CD4-positive, alpha-beta T cell treated with Interleukin-10 for 1 hour (primary cell): Measurements from ENCODE around the gene ACYP2.
"Not testable (repeated sequence)": the region's sequence is repeated elsewhere in the genome, so short reads cannot be mapped to it uniquely, and the experiment has no call there.

Experiments used
- DNase-seq: peaks from one replicate; pipeline ENCODE4 v3.0.0-alpha.2; 2020

ACYP2 gene

DNA sequence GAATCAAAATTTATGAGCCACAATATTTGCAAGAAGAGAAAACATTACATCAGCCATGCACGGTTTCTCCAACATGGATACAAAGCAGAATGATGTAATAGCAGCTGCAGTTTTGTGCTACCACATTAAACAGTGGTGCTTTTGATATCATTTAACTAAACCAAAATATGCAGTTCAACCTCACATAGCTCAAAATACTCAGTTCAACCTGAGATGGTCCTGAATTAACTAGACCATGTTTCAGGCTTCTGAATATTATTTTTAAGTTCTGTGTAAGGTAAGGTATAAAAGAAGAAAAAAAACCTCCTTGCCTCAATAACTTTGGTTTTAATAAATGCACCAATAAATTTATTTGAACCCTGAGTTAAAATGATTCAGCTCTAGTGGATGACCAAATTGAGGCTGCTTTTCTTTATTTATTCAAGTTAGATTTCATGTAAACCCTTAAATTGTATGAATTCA lies 159.4 kb downstream of the ACYP2 start:
- no peak for DNase-seq

DNA sequence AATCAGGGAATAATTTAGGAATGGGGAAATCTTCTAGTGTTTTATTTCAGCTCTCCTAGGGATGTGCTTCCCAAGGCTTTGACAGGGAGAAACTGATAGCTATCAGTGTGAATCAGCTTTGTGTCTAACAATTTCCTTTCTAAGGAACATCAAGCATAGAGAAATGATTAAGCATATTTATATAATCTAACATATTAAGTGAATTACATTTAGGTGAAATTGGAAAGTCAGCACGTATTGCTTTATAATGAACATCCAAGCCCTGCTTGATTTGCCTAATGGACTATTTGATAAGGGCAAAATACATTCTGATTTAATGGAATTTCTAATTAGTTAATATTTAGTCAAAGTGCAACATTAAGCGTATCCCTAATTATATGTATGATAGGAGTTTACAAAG lies 160.1 kb downstream of the ACYP2 start:
- DNase-seq: no peak

GRCh38 chr2:54279385-54279784 lies 164.0 kb downstream of the ACYP2 start:
- DNase-seq: no peak

DNA sequence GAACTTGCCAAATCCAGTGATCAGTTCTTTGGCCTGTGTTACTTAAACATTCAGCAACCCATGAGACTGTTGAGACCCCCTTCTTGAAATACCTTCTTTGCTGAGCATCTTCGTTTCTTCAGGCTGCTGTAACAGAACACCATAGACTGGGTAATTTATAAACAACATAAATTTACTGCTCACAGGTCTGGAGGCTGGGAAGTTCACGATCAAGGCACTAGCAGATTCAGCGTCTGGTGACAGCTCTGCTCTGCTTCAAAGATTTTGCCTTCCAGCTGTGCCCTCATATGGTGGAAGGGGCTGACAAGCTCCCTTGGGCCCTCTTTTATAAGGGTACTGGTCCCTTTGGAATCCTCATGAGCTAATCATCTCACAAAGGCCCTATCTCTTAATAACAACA lies 169.4 kb downstream of the ACYP2 start:
- no peak for DNase-seq

- no peak for DNase-seq
These were observed 170.0 kb downstream of the ACYP2 start for GRCh38 chr2:54285451-54285850.

GRCh38 chr2:54287532-54287931 lies 172.1 kb downstream of the ACYP2 start:
- DNase-seq: no peak

GRCh38 chr2:54289917-54290316 lies 174.5 kb downstream of the ACYP2 start:
- DNase-seq: no peak

DNA sequence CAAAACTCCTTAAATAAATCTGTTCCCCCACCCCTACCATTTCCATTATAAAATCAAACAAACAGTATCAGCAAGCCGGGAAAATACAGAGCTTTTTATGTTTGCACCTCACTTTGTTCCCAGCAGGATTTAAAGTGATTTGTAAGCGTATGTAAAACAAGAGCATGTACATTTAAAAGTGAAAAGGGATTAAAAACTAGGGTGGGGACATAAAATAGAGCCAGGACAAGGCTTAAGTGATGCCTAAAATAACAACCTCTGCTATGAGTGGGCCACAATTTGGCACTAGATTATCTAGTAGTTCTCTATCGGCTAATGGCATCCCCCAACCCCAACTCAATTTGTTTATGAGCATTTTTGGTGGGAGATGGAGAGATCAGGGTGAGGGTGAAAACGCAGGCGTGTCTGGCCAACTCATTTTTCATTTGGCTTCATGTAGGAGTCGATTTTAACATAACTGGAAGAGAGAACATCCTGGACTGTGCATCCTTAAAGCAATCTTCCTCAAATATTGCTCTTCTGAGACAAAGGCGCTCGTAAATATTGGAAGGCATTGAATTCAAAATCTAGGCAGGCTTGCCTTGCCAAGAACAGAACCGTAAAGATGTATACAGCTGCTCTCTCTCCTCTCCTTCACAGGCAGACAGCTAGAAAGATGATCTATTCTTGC lies 175.1 kb downstream of the ACYP2 start:
- DNase-seq: no peak

- not testable (repeated sequence) for DNase-seq
These were observed 179.2 kb downstream of the ACYP2 start for GRCh38 chr2:54294665-54295064.

GRCh38 chr2:54295911-54296310 lies 180.5 kb downstream of the ACYP2 start:
- DNase-seq: no peak

GRCh38 chr2:54298514-54298913 lies 183.1 kb downstream of the ACYP2 start:
- no peak for DNase-seq

- no peak for DNase-seq
These were observed 188.2 kb downstream of the ACYP2 start for GRCh38 chr2:54303631-54304030.

DNA sequence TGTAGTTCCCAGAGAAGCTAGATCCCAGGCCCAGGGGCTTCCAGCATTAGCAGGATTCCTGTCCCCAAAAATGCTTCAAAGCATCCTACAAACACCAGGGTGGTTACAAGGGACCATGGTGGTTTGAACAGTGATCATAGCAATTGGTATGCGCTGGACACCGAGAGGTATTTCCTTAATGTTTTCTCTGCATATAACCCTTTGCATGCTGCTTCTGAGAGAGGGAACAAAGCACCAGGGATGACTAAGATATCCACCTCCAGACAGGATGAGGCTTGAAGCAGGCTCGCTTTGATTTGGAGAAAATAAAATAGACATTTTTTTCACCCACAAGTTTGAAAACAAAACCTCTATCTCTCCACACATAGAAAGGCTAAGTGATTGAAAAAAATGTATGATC lies 191.1 kb downstream of the ACYP2 start:
- DNase-seq: no peak

- no peak for DNase-seq
These were observed 192.8 kb downstream of the ACYP2 start for GRCh38 chr2:54308186-54308585.

- DNase-seq: no peak
These were observed 193.4 kb downstream of the ACYP2 start for GRCh38 chr2:54308782-54309181.

- no peak for DNase-seq
These were observed 194.9 kb downstream of the ACYP2 start for GRCh38 chr2:54310311-54310710.

DNA sequence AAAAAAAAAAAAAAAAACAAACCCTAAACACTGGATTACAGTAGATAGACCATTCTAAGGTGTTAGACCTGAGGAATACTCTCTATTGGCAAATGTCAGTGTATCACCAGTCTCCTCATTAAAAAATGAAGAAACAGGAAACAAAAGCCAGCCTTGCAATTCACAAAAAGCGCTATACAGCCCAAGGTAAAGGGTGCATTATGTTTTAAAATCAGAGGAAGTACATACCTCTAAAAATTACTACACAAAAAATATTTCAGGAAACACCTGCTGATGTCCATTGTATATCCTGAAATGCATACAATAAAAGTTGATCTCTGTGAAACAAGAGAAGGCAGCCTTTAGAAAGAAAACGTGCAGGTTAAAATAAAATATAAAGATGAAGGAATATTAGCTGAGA lies 195.5 kb downstream of the ACYP2 start:
- DNase-seq: no peak

DNA sequence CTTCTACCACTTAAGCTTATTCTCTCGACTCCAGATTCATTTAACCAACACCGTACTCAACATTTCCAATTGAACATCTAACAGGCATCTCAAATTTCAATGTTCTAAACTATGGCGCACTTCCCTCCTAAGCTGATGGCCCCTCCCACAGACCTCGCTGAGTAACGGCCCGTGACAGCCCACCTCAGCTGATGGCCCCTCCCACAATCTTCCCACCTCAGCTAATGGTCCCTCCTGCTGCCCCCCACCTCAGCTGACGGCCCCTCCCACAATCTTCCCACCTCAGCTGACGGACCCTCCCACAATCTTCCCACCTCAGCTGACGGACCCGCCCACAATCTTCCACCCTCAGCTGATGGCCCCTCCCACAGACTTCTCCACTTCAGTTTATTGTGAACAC lies 197.7 kb downstream of the ACYP2 start:
- DNase-seq: no peak

DNA sequence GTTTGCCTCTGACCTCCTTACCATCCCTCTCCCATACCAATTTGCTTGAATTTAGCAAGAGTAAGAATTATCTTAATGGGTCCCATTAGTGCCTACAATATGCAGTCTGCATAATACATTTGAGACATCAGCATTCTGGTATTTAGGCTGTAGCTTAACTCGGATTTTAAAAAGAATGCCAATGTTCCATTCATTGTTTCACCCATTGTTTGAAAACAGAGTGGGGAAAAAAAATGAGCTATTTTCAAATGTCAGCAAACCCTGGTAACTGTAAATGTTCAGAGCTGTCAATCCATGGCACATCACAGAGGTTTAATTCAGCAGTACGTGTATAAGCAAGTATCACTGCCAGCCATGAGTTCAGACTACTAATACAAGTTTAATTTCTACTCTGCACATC lies 202.6 kb downstream of the ACYP2 start:
- DNase-seq: no peak

GRCh38 chr2:54318821-54319220 lies 203.4 kb downstream of the ACYP2 start:
- no peak for DNase-seq

DNA sequence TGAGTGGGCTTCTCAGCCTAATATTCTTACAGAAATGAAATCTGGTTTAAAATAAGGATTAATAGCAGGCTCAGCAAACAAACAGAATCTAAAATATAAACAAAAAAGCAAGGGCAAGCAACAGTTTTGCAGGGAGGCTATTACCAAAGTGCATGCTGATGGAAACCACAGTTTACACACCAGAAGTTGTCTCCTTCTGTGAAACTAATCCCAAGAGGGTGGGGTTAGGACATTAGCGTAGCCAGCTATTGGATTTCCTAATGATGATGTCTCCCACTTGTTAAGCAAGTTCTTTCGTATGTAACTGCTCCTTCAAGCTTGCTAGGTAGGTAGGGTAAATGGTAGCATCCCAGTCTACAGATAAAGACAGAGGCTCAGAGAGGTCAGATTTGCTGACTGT lies 205.6 kb downstream of the ACYP2 start:
- DNase-seq: no peak

DNA sequence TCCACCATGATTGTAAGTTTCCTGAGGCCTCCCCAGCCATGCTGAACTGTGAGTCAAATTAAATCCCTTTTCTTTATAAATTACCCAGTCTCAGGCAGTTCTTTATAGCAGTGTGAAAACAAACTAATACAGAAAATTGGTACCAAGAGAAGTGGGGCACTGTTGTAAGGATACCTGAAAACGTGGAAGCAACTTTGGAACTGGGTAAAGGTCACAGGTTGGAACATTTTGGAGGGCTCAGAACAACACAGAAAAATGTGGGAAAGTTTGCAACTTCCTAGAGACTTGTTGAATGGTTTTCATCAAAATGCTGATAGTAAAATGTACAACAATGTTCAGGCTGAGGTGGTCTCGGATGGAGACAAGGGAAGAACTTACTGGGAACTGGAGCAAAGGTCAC lies 209.1 kb downstream of the ACYP2 start:
- DNase-seq: not testable (repeated sequence)

GRCh38 chr2:54325148-54325547 lies 209.7 kb downstream of the ACYP2 start:
- no peak for DNase-seq

DNA sequence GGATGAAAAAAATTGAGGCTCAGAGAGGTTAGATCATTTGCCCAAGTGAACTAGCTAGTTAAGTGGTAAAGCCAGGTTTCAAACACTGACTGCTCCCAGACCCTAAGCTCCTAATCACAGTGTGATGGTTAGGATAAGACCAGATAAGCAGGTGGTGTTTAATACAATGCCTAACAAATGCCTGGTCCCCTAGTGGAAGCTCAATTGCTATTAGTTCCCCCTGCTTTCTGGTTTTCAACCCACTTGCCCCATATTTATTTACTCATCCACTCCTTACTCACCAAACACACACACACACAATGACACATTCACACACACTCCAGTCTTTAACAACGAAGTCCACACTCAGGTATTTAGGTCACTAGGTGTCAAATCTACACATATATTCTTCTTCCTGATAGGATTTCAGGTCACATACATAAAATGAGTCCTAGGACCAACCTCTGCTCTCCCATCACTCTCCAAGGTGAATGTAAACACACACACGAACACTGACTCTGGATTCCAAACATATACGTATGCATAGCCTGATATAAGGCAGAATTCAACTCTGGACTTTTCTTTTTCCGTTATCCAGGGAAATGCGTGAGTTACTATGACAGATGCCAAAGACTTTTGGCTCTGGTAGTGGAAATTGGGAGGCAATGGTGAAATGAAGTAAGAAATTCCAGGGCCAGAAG lies 214.2 kb downstream of the ACYP2 start:
- no peak for DNase-seq
